ENCODE results near the gene SENP1. TPM values are rescaled to one million over a fixed set of nuclear protein-coding genes. Genes with fewer than 3 reads are reported as not detected.

The SENP1 gene
- total RNA-seq, 4 donors from 2014 or later: 11.0 to 37.1 (median 16.9) TPM

DNA sequence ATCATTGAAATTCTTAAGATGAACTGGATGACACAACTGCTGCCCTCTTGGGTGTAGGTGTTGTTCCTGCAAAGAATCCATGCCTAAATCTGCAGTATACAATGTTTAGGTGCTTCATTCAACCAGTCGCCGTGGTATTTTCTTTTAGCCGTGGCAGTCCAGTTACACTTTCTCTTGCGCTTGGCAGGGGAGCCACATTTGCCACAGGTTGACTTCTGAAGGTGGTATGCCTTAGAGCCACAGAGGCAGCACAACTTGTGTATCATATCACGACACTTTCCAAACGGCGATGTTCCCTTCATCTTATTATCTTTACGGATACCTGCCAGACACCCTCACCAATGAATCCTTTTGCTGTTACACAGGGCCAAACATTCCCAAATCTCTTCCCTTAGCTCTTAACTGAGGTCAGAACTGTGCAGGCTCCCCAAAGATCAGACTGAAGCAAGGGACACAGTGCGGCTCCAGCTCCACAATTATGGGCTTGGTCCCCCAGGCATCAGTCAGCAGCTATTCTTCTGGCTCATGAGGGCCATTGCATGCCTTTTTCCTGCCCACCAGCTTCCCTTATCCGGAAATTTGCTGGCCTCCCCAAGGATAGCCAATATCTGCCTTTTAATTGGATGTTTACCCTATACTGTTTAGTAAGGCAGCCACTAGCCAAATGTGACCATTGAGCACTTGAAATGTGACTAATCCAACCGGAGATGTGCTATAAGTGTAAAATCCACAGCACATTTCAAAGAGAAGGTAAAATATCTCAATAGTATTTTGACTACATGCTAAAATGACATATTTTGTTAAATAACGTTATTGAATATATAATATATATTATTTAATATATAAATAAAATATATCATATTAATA lies 50.7 kb downstream of the SENP1 start:
- DNase-seq: no peak
- Histone ChIP-seq H3K36me3 (peaks cover 0 to 20% (median 0%) of the 10 kb centered on the region in 3 donors), H3K9me3 (no peaks in the 10 kb centered on the region), H3K27ac (no peak overlapping the region), H3K4me1 (no peaks in the 10 kb centered on the region), H3K4me3 (no peak overlapping the region), H3K27me3 (no peaks in the 10 kb centered on the region)
- TF ChIP-seq, protein P1, sequence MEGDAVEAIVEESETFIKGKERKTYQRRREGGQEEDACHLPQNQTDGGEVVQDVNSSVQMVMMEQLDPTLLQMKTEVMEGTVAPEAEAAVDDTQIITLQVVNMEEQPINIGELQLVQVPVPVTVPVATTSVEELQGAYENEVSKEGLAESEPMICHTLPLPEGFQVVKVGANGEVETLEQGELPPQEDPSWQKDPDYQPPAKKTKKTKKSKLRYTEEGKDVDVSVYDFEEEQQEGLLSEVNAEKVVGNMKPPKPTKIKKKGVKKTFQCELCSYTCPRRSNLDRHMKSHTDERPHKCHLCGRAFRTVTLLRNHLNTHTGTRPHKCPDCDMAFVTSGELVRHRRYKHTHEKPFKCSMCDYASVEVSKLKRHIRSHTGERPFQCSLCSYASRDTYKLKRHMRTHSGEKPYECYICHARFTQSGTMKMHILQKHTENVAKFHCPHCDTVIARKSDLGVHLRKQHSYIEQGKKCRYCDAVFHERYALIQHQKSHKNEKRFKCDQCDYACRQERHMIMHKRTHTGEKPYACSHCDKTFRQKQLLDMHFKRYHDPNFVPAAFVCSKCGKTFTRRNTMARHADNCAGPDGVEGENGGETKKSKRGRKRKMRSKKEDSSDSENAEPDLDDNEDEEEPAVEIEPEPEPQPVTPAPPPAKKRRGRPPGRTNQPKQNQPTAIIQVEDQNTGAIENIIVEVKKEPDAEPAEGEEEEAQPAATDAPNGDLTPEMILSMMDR (IDR thresholded peaks at IDR 0.05): no peak
- no peak for TF ChIP-seq POLR2A (IDR thresholded peaks at IDR 0.05)

DNA sequence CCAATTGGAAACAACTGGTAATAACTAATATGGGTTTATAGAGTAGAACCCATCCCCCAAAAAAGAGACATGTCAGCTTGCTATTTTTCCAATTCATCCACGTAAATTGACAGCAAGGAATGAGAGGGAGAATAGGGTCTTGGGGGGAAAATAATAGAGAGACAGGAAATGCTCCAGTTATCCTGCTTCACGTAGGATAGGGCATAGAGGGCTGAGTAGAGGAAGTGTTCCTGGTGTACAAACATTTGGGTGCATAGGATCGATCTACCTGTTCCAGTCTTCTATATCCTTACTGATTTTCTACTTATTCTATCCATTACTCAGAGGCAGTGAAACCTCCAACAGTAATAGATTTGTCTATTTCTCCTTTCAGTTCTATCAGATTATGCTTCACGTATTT lies 52.0 kb downstream of the SENP1 start:
- Histone ChIP-seq H3K27ac (no peak overlapping the region), H3K36me3 (peaks cover 0 to 14% (median 0%) of the 10 kb centered on the region in 3 donors), H3K4me1 (no peaks in the 10 kb centered on the region), H3K9me3 (no peaks in the 10 kb centered on the region), H3K27me3 (no peaks in the 10 kb centered on the region), H3K4me3 (no peak overlapping the region)
- TF ChIP-seq POLR2A (IDR thresholded peaks at IDR 0.05): no peak
- TF ChIP-seq, protein P1 (IDR thresholded peaks at IDR 0.05): no peak
- DNase-seq: no peak

DNA sequence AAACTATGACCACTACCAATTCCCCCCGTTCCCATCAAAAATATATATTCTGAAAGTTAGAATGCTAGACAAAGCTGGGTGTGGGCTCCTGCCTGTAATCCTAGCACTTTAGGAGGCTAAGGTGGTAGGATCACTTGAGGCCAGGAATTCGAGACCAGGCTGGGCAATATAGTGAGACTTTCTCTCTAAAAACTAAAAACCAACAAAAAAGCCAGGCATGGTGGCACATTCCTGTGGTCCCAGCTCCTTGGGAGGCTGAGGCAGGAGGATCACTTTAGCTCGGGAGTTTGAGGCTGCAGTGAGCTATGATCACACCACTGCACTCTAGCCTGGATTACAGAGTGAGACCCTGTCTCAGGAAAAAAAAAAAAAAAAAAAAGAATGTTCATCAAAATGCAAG lies 52.8 kb downstream of the SENP1 start:
- DNase-seq: no peak

DNA sequence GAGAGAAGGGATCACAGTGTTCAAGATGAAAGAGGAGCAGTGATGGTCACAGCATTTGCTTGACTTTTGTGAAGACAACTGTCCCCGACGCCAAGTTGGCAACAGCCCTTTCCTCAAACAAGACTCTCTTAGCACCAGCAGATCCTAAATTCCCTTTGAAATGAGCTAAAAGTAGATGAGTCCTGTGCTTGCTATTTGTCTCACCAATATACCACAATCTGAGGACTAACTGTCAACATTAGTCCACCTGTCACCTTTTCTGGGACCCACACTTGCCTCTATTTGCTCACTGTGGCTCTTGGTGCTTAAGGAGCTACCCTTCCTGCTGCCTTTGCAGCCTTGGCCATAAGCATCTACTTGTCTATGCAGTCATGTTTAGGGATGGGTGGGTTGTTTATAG lies 54.2 kb downstream of the SENP1 start:
- TF ChIP-seq, protein P1 (IDR thresholded peaks at IDR 0.05): no peak
- TF ChIP-seq POLR2A (IDR thresholded peaks at IDR 0.05): no peak
- H3K9me3 ChIP-seq: no peaks in the 10 kb centered on the region
- no peaks in the 10 kb centered on the region for H3K27me3 ChIP-seq
- no peaks in the 10 kb centered on the region for H3K4me1 ChIP-seq
- H3K27ac ChIP-seq: no peak overlapping the region
- no peak for DNase-seq
- peaks cover 0 to 31% (median 0%) of the 10 kb centered on the region in 3 donors for H3K36me3 ChIP-seq
- no peak overlapping the region for H3K4me3 ChIP-seq

More for the DNA sequence above, 52.8 kb downstream of the SENP1 start:
- H3K4me1 ChIP-seq: no peaks in the 10 kb centered on the region
- no peak overlapping the region for H3K4me3 ChIP-seq
- H3K27me3 ChIP-seq: no peaks in the 10 kb centered on the region
- TF ChIP-seq, protein P1 (IDR thresholded peaks at IDR 0.05): no peak
- no peak for TF ChIP-seq POLR2A (IDR thresholded peaks at IDR 0.05)
- H3K27ac ChIP-seq: no peak overlapping the region
- H3K9me3 ChIP-seq: no peaks in the 10 kb centered on the region
- peaks cover 0 to 19% (median 0%) of the 10 kb centered on the region in 3 donors for H3K36me3 ChIP-seq

DNA sequence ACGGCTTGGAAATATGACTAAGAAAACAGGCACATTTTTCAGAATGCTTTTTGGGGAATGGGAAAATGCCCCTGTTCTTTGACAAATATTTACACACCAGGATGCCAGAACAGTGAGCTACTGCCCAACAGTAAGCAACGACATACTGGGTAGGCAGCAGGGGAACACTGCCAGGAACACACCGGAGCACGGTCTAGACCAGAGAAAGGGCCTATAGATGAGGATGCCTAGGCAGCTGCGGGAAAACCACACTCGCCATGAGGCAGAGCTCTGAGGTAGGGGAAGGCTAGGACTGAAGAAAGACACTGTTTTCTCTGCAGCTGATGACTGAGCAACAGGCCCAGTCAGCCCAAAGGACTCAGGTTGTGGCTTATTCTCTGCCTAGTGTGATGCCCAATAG lies 55.7 kb downstream of the SENP1 start:
- H3K27me3 ChIP-seq: no peaks in the 10 kb centered on the region
- H3K9me3 ChIP-seq: no peaks in the 10 kb centered on the region
- no peak for TF ChIP-seq POLR2A (IDR thresholded peaks at IDR 0.05)
- TF ChIP-seq, protein P1 (IDR thresholded peaks at IDR 0.05): no peak
- peaks cover 0 to 46% (median 0%) of the 10 kb centered on the region in 3 donors for H3K36me3 ChIP-seq
- H3K27ac ChIP-seq: no peak overlapping the region
- DNase-seq: no peak
- H3K4me3 ChIP-seq: no peak overlapping the region
- H3K4me1 ChIP-seq: no peaks in the 10 kb centered on the region

All from Peyer's patch (tissue), 4 donors.